A673 (cell line): ENCODE results near the gene USP2. TPM values are rescaled to one million over a fixed set of nuclear protein-coding genes. Genes with fewer than 3 reads are reported as not detected.

ENCODE experiments used
- BruUV-seq: library from RNA; stranded (reverse); fragments of 400-500 nt; replicated peaks from 2 replicates; lab custom pipeline; 2021; lab: Mats Ljungman, UMichigan
- CTCF ChIA-PET: fragments of 300-600 bp; sonication (Branson Sonifier 250); formaldehyde crosslinking; loops from one replicate; lab custom pipeline; 2022; ENCODE audit warnings: antibody characterized with exemption; lab: Charles Lee
- POLR2A ChIA-PET: fragments of 300-600 bp; sonication (Branson Sonifier 250); formaldehyde crosslinking; loops from one replicate; lab custom pipeline; 2022; ENCODE audit warnings: antibody characterized with exemption; ENCODE audit not compliant: low non-redundant PET; lab: Charles Lee
- DNase-seq: peaks from one replicate; pipeline ENCODE4 v3.0.0-alpha.2; 2015; ENCODE audit warnings: low spot score
- H3K27ac ChIP-seq: fragments of 200-600 bp; sonication (generic); 2 replicates; pipeline ENCODE4 v1.5.1; 2016; ENCODE audit warnings: mixed run types, low read depth, mild to moderate bottlenecking, mixed read lengths, antibody characterized with exemption, low read length; ENCODE audit not compliant: poor library complexity, severe bottlenecking
- H3K27me3 ChIP-seq: fragments of 200-600 bp; sonication (generic); replicated peaks from 2 replicates; pipeline ENCODE4 v1.6.1; 2017; ENCODE audit warnings: mixed run types, low read depth, mild to moderate bottlenecking, mixed read lengths, antibody characterized with exemption, low read length; ENCODE audit not compliant: insufficient read depth, poor library complexity
- H3K36me3 ChIP-seq: fragments of 200-600 bp; sonication (generic); 2 replicates; pipeline ENCODE4 v1.6.1; 2016; ENCODE audit warnings: mixed run types, mild to moderate bottlenecking, mixed read lengths, antibody characterized with exemption, low read length; ENCODE audit not compliant: insufficient read depth, poor library complexity, severe bottlenecking
- H3K4me1 ChIP-seq: fragments of 200-600 bp; sonication (generic); 2 replicates; pipeline ENCODE4 v1.6.1; 2017; ENCODE audit warnings: mixed run types, mild to moderate bottlenecking, mixed read lengths, antibody characterized with exemption, low read length; ENCODE audit not compliant: insufficient read depth, poor library complexity, severe bottlenecking
- H3K4me3 ChIP-seq: fragments of 200-600 bp; sonication (generic); 2 replicates; pipeline ENCODE4 v1.5.1; 2016; ENCODE audit warnings: low read depth, mixed run types, mild to moderate bottlenecking, mixed read lengths, low read length; ENCODE audit not compliant: poor library complexity, severe bottlenecking
- H3K9me3 ChIP-seq: fragments of 200-600 bp; sonication (generic); 2 replicates; pipeline ENCODE4 v1.6.1; 2016; ENCODE audit warnings: mixed run types, low read depth, mild to moderate bottlenecking, mixed read lengths, antibody characterized with exemption, low read length; ENCODE audit not compliant: poor library complexity, severe bottlenecking
- CTCF ChIP-seq: fragments of 300-800, 200-600 bp; sonication (generic); conservative IDR thresholded peaks from 2 replicates; pipeline ENCODE4 v1.5.1; 2017; ENCODE audit warnings: low read depth, mild to moderate bottlenecking, antibody characterized with exemption, low read length, moderate library complexity, mixed read lengths
- EZH2 ChIP-seq: fragments of 200-600 bp; sonication (generic); IDR thresholded peaks from 2 replicates; pipeline ENCODE4 v1.6.1; 2017; ENCODE audit warnings: borderline replicate concordance, low read depth, mild to moderate bottlenecking, mixed read lengths, antibody characterized with exemption, low read length; ENCODE audit not compliant: poor library complexity, severe bottlenecking
- intact Hi-C: fragments of 100-400 bp; cut with micrococcal nuclease; formaldehyde crosslinking; loops from one replicate; pipeline ENCODE4 v1.10.0; 2022; ENCODE audit not compliant: unreplicated experiment
- total RNA-seq: library from RNA; stranded (reverse); gene quantifications from 2 replicates; pipeline ENCODE4 v1.2.3, GENCODE V29; 2021

USP2 gene
- total RNA-seq, 1 experiment from 2014 or later, result 4.8 TPM

- Histone ChIP-seq H3K27ac (peak overlapping the region; percentile 64), H3K4me3 (peak overlapping the region; percentile 89), H3K27me3 (no peaks in the 10 kb centered on the region), H3K9me3 (no peaks in the 10 kb centered on the region), H3K36me3 (peaks cover 19% of the 10 kb centered on the region), H3K4me1 (peaks cover 26% of the 10 kb centered on the region)
- no TSS peak for BruUV-seq
- intact Hi-C loops, result no loop called here
- DNase-seq, result no peak
- CTCF ChIA-PET, result interaction anchor here (0.8 kb wide), 1 partner anchor 46 kb away, joined by 3 read pairs; no protein-coding TSS in a partner anchor
- POLR2A ChIA-PET, result no interaction called here
- no peak for TF ChIP-seq EZH2
Measured at GRCh38 chr11:119420631-119421030, 39.1 kb upstream of the USP2 start.

- Histone ChIP-seq H3K27me3 (no peaks in the 10 kb centered on the region), H3K4me3 (no peak overlapping the region), H3K36me3 (peaks cover 19% of the 10 kb centered on the region), H3K9me3 (no peaks in the 10 kb centered on the region), H3K4me1 (peaks cover 26% of the 10 kb centered on the region), H3K27ac (peak overlapping the region; percentile 64)
- no peak for DNase-seq
- CTCF ChIA-PET, result no interaction called here
- no TSS peak for BruUV-seq
- TF ChIP-seq CTCF (no peak), EZH2 (no peak)
- POLR2A ChIA-PET, result interaction anchor here (0.6 kb wide), 1 partner anchor 406 kb away, joined by 3 read pairs; no protein-coding TSS in a partner anchor
- intact Hi-C loops, result no loop called here
Measured at GRCh38 chr11:119419834-119420492, 38.5 kb upstream of the USP2 start.

GRCh38 chr11:119419246-119419645 lies 37.8 kb upstream of the USP2 start:
- intact Hi-C loops, result no loop called here
- H3K36me3 ChIP-seq, result peaks cover 19% of the 10 kb centered on the region
- no TSS peak for BruUV-seq
- no peaks in the 10 kb centered on the region for H3K27me3 ChIP-seq
- no peaks in the 10 kb centered on the region for H3K9me3 ChIP-seq
- ChIA-PET CTCF (no interaction called here), POLR2A (interaction anchor here (0.6 kb wide), 1 partner anchor 406 kb away, joined by 3 read pairs; no protein-coding TSS in a partner anchor)
- TF ChIP-seq EZH2, result no peak
- TF ChIP-seq CTCF, result no peak
- H3K27ac ChIP-seq, result no peak overlapping the region
- no peak overlapping the region for H3K4me3 ChIP-seq
- peaks cover 26% of the 10 kb centered on the region for H3K4me1 ChIP-seq
- no peak for DNase-seq

GRCh38 chr11:119418759-119419158 lies 37.3 kb upstream of the USP2 start:
- H3K27me3 ChIP-seq, result no peaks in the 10 kb centered on the region
- H3K4me1 ChIP-seq, result peaks cover 23% of the 10 kb centered on the region
- H3K36me3 ChIP-seq, result peaks cover 19% of the 10 kb centered on the region
- CTCF ChIA-PET, result no interaction called here
- no peak for DNase-seq
- H3K4me3 ChIP-seq, result no peak overlapping the region
- H3K27ac ChIP-seq, result no peak overlapping the region
- POLR2A ChIA-PET, result no interaction called here
- BruUV-seq, result no TSS peak
- no peaks in the 10 kb centered on the region for H3K9me3 ChIP-seq
- TF ChIP-seq EZH2 (no peak), CTCF (no peak)
- intact Hi-C loops, result no loop called here
